HG03175 (cell line): ENCODE measurements around the gene CDK2AP2.

Experiments used
- ATAC-seq: cut with Tn5 transposase; IDR thresholded peaks from one replicate; pipeline ENCODE4 v1.9.1; 2021; ENCODE audit warnings: mild to moderate bottlenecking, moderate library complexity; ENCODE audit not compliant: unreplicated experiment

CDK2AP2 gene

GRCh38 chr11:67504005-67504949 is 3.7 kb downstream of the CDK2AP2 start:
- ATAC-seq = no peak

- no peak for ATAC-seq
Measured at GRCh38 chr11:67503119-67504004, 4.6 kb downstream of the CDK2AP2 start.

- ATAC-seq = no peak
Measured at GRCh38 chr11:67502328-67502979, 5.5 kb downstream of the CDK2AP2 start.

GRCh38 chr11:67501854-67502253 is 6.1 kb downstream of the CDK2AP2 start:
- ATAC-seq = no peak

- no peak for ATAC-seq
Measured at GRCh38 chr11:67500831-67501715, 6.9 kb downstream of the CDK2AP2 start.

- ATAC-seq = no peak
Measured at GRCh38 chr11:67500484-67500821, 7.5 kb downstream of the CDK2AP2 start.

- no peak for ATAC-seq
Measured at GRCh38 chr11:67499808-67500483, 8.0 kb downstream of the CDK2AP2 start.

- no peak for ATAC-seq
Measured at GRCh38 chr11:67498544-67498972, 9.4 kb downstream of the CDK2AP2 start.

- no peak for ATAC-seq
Measured at GRCh38 chr11:67497656-67498291, 10.2 kb downstream of the CDK2AP2 start.

GRCh38 chr11:67496113-67496512 is 11.8 kb downstream of the CDK2AP2 start:
- no peak for ATAC-seq

GRCh38 chr11:67495234-67496005 is 12.5 kb downstream of the CDK2AP2 start:
- no peak for ATAC-seq

- ATAC-seq = no peak
Measured at GRCh38 chr11:67494371-67495233, 13.4 kb downstream of the CDK2AP2 start.

GRCh38 chr11:67493548-67494370 is 14.2 kb downstream of the CDK2AP2 start:
- ATAC-seq = no peak

GRCh38 chr11:67492801-67493547 is 15.0 kb downstream of the CDK2AP2 start:
- ATAC-seq = no peak

GRCh38 chr11:67492069-67492727 is 15.8 kb downstream of the CDK2AP2 start:
- ATAC-seq = no peak
